ENCODE results near the gene FAM240A.

Gene FAM240A

DNA sequence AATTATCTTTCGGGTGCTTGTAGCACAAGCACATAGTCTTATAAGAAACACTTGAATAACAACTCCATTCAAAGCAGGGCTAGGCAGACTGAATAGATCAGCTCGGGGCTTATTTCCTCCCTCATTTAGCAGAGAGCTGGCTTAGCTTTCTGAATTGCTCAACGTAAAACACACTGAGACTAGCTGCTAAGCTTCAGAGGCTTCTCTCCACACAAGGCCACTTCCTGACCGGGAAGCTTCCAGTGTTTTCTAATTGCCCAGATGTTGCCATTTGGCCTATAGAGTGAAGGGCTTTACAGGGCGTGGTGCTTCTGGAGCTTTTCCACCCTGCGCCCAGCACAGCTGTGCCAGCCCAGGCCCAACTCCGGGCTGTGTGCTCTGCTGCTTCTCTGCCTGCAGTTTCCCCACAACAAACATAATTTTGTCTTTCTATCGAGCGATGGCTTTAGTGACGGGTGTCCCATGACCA, 16.6 kb downstream of the FAM240A start:
- no peak for DNase-seq

DNA sequence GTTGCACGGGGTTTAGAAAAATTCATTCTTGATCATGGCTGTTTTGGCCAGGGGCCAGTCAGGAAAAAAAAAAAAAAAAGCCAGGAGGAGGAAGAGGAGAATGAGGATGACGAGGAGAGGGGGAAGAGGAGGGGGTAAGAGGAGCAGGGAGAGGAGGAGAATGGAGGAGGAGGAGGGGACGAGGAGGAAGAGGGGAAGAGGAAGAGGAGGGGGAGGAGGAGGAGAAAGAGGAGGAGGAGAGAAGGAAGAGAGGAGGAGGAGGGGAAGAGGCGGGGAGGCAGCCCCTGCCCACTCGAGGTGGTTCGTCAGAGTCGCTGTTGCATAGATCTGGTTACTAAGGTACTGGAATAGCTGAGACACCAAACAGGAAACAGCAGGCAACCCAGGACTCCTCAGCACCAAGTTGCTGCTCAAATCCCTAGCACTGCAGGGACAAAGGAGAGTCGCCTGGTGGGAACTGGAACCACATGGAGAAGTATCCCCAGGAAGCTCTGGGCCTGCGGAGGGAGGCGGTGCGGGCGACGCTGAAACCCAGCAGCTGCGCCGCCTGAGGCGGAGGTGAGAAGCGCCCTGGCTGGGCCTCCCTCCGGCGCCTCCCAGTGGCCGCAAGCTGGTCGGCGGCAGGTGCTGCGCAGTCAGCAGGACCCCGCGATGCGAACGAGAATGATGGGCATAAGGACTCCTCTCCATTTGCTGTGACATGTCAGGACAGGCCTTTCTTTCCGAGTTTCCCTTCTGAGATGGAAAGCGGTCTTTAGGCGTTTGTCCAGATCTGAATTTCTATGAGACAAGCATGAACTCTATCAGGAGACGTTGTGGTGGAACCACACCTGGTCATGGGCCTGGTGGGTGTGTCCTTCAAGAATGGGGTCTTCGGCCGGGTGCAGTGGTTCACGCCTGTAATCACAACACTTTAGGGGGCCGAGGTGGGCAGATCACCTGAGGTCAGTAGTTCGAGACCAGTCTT, 17.5 kb downstream of the FAM240A start:
- DNase-seq = peak; percentile 54

DNA sequence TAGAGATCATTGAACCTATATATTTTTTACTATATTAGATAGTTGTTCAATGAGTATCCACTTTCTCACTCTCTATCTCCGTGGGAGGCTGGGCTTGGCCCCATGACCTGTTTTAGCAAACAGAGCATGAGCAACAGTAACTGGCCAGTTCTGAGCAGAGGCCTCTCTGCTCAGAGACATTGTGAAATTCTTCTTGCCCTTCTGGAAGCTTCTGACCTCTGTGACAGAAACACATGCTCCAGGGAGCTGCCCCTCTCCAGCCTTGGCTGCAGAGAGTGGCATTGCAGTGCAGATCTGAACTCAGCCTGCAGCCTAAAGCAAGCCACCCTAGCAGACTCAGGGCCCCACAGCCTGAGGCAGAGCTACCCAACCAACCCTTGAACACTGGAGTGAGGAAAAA, 20.5 kb downstream of the FAM240A start:
- DNase-seq = no peak

GRCh38 chr3:46634856-46635255, 22.5 kb downstream of the FAM240A start:
- no peak for DNase-seq

DNA sequence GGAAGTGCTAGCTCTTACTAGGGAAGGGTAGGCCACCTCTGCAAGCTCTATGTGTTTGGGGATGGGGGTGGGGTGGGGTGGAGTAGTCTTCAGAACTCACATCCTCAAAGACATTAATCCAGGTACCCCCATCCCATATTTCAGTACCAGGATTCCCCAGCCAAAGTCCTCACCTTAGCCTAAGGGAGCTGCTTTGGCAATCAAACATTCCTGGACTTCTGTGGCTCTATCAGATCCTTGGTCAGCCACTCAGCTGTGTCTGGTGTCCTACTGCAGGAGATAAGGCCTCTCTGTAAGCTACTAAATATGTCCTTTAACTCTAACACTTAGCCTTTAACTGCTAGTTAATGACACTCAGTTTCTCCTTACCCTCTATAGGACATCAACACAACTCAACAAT, 26.9 kb downstream of the FAM240A start:
- DNase-seq = no peak

- DNase-seq = no peak
These were observed 28.6 kb downstream of the FAM240A start for GRCh38 chr3:46640927-46641326.

DNA sequence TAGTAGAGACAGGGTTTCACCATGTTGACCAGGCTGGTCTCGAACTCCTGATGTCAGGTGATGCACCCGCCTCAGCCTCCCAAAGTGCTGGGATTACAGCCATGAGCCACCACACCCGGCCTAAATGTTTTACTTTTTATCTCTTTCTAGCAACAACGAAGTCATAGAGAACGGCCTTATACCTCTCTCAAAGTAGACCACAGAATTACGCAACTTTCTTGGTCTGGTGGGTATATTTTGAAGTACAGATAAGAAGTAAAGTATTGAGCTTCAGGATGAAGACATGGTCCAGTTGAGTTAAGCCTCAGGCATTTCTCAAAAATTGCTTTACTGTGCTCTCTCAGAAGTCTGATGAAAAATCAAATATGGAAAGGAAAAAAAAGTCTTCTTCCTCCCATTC, 30.6 kb downstream of the FAM240A start:
- no peak for DNase-seq

DNA sequence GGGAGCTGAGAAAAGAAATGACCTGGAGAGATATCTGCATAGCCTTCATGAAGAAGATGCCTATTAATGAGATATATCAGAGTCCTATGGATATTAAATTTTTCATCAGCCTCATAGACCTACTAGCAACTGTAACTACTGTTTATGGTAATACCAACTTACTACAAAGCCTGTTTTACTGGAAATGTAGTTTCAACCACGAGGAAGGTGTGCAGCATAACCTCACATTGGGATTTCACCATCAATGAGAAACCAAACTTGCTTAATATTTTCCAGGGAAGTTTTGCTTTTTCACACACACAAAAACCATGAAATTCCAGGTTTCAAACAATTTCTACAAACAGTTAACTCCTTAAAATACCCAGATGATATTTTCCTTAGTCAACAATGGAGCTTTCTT, 31.4 kb downstream of the FAM240A start:
- DNase-seq = no peak

- DNase-seq = no peak
These were observed 34.4 kb downstream of the FAM240A start for GRCh38 chr3:46646700-46647099.

DNA sequence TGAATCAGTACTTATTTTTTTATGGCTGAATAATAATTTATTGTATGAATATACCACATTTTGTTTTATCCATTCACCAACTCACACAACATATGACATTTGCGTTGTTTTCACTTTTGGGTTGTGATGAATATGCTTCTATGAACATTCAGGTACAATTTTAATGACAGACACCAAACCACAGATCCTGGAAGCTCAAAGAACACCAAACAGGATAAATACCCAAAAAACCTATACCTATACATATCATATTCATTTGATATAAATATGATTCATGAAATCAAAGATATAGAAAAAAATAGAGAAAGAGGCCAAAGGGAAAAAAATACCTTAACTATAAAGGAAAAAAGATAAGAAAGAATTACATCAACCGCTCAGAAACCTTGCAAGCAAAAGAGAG, 35.8 kb downstream of the FAM240A start:
- no peak for DNase-seq

DNA sequence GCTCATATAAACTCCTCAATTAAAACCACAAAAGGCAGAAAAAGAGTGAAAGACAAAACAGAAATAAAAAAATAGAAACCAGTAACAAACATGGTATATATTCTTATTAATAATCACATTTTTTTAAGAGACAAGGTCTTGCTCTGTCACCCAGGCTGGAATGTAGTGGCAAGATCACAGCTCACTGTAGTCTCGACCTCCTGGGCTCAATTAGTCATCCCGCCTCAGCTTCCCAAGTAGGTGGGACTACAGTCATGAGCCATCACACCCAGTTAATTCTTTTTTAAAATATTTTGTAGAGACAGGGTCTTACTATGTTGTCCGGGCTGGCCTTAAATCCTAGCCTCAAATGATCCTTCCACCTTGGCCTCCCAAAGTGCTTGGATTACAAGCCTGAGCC, 37.1 kb downstream of the FAM240A start:
- DNase-seq = no peak

- no peak for DNase-seq
These were observed 38.8 kb downstream of the FAM240A start for GRCh38 chr3:46651084-46651483.

DNA sequence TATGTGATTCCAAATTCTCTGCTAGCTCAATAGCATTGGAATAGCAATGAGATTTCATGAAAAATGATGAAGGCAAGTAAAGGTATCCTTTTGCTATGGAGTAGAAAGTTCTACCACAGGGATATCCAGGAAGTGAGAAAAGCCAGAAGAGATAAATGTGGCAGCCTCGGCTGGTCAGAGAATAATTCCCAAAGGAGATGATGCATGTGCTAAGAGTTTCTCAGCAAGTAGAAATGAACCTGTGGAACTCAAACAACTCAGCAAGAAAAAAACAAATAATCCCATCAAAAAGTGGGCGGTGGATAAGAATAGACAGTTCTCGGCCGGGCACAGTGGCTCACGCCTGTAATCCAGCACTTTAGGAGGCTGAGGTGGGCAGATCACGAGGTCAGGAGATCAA, 42.9 kb downstream of the FAM240A start:
- no peak for DNase-seq

- no peak for DNase-seq
These were observed 44.6 kb downstream of the FAM240A start for GRCh38 chr3:46656778-46657556.

- no peak for DNase-seq
These were observed 47.0 kb downstream of the FAM240A start for GRCh38 chr3:46659285-46659684.

- no peak for DNase-seq
These were observed 47.7 kb downstream of the FAM240A start for GRCh38 chr3:46660003-46660402.

DNA sequence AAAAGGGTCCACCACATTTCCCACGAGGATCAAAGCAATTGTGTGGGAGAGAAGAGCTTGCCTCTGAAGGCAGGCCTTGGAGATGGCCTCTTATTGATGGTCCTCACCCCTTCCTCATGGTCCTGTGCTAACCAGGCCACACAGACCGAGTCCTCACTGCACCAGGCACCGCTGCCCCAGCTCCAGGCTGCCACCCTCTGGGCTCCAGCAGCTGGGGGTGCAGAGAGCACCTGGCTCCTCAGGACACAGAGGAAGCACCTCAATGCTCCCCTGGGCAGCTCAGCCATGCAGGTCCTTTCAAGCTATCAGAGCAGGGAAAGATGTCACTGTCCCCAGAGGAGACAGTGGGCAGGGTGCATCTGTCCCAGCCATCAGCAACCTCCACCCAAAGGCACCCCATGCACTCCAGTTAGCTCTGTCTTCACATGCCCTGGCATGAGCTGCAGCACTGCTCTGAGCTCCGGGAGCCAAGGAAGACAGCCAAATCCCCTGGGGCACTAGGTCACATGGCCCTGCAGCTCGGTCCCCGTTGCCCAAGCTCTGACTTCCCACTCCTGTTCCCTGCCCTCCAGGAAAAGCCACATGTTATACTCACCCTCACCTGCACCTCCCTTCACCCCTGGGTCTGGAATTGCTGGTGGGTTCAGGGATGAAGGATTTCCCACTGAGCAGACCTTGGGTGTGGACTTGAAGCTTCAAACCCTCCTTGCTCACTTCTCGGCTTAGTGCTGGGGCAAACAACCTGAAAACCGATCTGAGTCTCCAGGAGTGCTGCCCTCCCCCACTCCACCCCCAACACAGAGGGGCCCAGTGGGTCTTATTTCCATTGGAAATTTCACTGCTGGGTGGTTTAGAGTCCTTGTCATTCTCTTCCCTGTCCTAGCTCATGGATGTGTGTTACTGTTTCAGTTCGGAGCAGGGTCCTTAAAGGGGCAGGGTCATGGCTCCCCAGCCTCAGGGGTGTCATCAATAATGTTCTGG, 48.5 kb downstream of the FAM240A start:
- DNase-seq = no peak

DNA sequence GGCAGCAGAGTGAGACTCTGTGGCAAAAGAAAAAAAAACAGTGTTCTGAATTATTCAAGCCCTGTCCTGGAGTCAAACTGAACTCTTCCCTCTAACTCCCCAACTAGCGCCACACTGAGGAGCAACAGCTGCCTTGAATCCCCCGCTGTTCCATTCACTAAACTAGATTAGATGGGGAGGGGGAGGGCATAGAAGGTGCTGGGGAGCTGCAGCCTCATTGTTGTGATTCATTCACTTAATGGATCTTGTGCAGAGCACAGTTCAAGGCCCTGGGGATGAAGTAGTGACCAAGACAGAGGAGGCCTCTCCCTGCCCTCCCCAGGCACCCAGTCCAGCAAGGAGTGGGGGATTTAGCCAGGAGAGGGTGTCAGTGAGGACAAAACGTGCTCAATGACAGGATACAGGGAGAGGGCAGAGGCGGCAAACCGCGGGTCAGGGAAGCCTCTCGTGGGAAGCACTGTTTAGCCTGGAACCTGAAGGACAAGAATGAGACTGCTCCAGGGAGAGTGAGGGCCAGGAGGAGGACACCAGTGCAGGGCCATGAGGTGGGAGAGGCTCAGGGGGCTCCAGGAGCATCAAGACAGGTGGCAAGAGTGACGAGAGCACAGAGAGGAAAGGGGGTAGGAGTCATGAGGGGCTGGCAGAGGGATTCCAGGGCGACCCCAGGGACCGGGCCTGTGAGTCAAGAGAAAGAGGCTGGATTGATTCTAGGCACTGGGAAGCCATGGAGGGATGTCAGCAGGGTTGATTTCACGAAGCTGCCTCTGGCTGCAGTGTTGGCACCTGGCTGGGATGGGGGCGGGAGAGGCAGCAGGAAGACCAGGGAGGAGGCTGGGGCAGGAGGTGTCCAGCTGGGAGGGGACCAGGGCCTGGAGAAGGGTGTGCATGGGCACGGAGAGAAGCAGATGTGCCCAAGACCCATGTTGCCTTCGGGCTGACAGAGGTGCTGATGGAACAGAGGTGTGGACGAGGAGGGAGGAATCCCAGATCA, 49.7 kb downstream of the FAM240A start:
- no peak for DNase-seq

- no peak for DNase-seq
These were observed 50.6 kb downstream of the FAM240A start for GRCh38 chr3:46662771-46663551.

GRCh38 chr3:46663591-46664135, 51.3 kb downstream of the FAM240A start:
- no peak for DNase-seq

All from effector CD8-positive, alpha-beta T cell (primary cell).